HG02938 (cell line): ENCODE data around the gene FRMPD4.

ENCODE experiments used
- ATAC-seq: cut with Tn5 transposase; IDR thresholded peaks from one replicate; pipeline ENCODE4 v1.9.1; 2021; ENCODE audit warnings: mild to moderate bottlenecking, moderate library complexity; ENCODE audit not compliant: unreplicated experiment

Gene FRMPD4

GRCh38 chrX:12423346-12423745 is 285.1 kb downstream of the FRMPD4 start:
- no peak for ATAC-seq

GRCh38 chrX:12425496-12425895 is 287.2 kb downstream of the FRMPD4 start:
- no peak for ATAC-seq

DNA sequence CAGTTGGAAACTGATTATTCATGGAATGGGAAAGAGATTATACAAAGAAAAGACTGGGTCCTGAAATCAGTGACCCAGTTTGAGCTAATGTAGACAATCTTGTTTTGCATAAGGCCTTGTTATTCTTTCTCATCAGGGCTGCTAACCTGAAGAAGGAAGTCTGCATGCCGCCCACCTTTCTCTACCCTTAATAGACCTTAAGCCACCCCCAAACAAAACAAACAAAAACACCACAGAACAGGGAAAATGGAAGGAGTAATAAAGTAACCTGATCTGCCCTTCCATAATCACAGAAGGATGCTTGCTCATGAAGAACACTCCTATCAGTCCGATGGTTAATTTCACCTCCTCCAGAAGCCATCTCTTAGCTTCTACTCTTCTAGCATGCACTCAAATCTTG is 288.1 kb downstream of the FRMPD4 start:
- no peak for ATAC-seq

DNA sequence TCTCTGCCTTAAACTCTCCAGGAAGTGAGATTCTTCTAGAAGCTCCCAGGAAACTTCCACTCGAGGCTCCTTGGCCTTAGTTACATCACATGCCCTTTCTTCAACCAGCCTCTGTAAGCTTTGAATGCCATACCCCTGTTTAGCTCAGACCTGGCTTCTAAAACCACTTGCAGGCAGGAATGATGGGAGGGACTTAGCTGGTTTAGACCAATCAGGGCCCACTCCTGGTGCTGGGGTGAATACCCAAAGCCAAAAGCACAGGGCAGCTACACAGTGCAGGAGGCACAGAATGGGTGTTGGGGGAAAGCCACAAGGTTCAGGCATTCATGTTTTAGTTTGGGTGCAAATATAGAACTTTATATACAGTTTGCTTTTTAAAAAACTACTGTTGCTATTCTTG is 296.2 kb downstream of the FRMPD4 start:
- ATAC-seq, result no peak

DNA sequence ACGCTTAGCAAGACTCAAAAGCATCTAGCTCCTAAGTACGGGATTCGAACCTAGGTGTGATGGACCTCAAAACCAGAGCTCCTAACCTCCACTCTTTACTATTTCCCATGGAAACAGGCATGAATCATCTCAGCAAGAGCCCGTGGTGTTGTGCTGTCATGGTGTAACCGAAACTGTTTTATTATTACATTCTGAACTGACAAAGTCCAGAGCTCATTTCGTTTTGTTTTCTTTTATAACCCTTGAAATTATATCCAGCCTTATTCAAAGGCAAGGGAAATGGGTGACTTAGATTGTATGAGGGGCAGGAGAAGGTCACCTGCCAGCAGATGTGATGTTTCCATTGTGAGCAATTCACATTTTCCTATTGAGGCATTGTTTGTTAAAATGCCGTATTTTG is 301.1 kb downstream of the FRMPD4 start:
- no peak for ATAC-seq

GRCh38 chrX:12440246-12440645 is 302.0 kb downstream of the FRMPD4 start:
- no peak for ATAC-seq

- ATAC-seq, result no peak
These were observed 303.3 kb downstream of the FRMPD4 start for GRCh38 chrX:12441381-12442128.

DNA sequence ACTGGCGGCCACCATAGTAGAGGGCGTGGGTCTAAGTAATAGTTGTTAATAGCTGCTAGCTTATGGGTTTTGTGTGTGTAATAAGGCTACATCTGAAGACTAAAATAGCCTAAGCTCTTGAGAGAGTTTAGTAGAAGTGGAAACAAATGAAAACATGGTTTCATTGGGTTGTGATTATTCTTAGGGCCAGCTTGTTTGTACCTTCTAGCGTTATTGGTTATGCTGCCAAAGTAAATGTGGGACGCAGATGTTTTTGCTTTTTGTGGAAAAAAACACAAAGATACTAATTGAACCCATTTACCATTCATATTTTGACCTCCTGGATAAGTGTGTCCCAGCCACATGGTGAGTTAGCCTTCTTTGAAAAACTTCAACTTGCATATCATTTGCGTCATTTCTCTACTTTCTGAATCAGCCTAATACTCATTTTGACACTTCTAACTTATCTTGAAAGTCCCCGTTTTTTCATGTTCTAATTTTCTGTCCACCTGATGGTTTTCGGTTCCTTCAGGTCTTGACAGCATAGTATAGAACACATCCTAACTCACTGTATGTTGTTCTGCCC is 305.3 kb downstream of the FRMPD4 start:
- ATAC-seq, result peak; percentile 91

DNA sequence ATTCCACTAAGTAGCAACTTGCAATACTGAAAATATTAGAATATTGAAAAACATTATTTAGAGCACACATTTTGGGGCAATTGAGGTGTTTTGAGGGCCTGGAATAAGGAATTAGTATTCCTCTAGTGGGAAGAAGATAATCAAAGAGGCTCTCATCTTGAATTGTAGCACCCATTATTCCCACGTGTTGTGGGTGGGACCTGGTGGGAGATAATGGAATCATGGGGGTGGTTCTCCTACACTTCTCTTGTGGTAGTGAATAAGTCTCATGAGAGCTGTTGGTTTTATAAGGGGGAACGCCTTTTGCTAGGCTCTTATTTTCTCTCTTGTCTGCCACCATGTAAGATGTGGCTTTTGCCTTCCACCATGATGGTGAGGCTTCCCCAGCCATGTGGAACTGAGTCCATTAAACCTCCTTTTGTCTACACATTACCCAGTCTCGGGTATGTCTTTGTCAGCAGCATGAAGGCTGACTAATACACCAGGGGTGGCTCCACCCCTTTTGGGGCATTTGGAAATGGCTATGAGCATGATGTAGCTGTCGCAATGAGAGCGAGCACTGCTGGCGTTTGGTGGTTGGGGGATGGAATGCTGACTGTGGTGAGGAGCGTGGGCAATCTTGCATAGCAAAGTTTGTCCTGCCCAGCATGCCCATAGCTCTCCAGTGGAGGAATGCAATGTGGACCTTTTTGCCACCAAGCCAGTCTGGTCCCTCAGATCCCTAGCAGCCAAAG is 308.2 kb downstream of the FRMPD4 start:
- ATAC-seq, result no peak

GRCh38 chrX:12447448-12448064 is 309.3 kb downstream of the FRMPD4 start:
- ATAC-seq, result no peak

GRCh38 chrX:12452268-12452667 is 314.0 kb downstream of the FRMPD4 start:
- no peak for ATAC-seq

GRCh38 chrX:12460929-12461328 is 322.7 kb downstream of the FRMPD4 start:
- ATAC-seq, result no peak

- ATAC-seq, result no peak
These were observed 324.8 kb downstream of the FRMPD4 start for GRCh38 chrX:12463052-12463451.

GRCh38 chrX:12463873-12464272 is 325.6 kb downstream of the FRMPD4 start:
- ATAC-seq, result no peak

DNA sequence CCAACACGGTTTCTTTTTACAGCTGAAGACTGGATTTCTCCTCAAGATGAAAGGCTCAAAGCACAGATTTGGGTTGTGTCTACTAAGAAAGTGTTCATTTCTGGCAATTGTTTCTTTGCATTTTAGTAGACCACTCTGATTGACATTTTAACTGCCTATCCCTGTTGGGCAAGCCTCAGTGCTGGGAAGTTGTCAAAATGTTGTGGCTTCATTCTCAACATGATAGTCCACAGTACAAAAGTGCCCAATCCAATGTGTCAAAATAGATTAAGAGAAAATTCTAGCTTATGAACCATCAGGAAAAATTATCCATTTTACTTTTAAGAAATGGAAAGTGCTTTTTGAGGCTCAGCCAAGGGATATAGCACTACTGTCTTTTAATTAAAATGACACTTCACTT is 329.0 kb downstream of the FRMPD4 start:
- no peak for ATAC-seq

- ATAC-seq, result no peak
These were observed 331.0 kb downstream of the FRMPD4 start for GRCh38 chrX:12469296-12469695.

GRCh38 chrX:12471061-12471460 is 332.8 kb downstream of the FRMPD4 start:
- no peak for ATAC-seq

DNA sequence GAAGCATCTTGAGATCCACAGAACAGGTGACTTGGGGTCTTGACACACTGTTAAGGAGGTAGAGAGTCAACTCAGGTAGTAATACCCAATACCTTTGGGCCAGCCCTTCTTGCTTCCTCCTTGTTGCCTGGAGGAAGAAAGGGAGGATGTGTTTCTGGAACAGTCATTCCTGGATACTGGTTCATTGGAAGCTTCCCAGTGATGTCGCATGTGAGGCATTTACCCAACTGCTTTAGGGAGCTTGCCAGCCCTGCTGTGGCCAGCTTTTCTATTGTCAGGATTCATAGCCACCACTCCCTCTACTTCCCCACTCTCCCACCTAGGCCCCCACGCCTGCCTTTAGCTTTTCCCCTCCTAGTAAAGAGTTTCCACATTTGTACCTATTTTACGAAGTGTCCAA is 342.7 kb downstream of the FRMPD4 start:
- no peak for ATAC-seq

- ATAC-seq, result no peak
These were observed 349.9 kb downstream of the FRMPD4 start for GRCh38 chrX:12488220-12488619.

GRCh38 chrX:12488771-12489170 is 350.5 kb downstream of the FRMPD4 start:
- no peak for ATAC-seq

- no peak for ATAC-seq
These were observed 351.1 kb downstream of the FRMPD4 start for GRCh38 chrX:12489341-12489740.
